ENCODE data around the gene SLC2A11.

GRCh38 chr22:23846081-23846469 lies 11.6 kb upstream of the SLC2A11 start:
- no peak for TF ChIP-seq POLR2A (IDR thresholded peaks at IDR 0.05)
- TF ChIP-seq, protein P1, sequence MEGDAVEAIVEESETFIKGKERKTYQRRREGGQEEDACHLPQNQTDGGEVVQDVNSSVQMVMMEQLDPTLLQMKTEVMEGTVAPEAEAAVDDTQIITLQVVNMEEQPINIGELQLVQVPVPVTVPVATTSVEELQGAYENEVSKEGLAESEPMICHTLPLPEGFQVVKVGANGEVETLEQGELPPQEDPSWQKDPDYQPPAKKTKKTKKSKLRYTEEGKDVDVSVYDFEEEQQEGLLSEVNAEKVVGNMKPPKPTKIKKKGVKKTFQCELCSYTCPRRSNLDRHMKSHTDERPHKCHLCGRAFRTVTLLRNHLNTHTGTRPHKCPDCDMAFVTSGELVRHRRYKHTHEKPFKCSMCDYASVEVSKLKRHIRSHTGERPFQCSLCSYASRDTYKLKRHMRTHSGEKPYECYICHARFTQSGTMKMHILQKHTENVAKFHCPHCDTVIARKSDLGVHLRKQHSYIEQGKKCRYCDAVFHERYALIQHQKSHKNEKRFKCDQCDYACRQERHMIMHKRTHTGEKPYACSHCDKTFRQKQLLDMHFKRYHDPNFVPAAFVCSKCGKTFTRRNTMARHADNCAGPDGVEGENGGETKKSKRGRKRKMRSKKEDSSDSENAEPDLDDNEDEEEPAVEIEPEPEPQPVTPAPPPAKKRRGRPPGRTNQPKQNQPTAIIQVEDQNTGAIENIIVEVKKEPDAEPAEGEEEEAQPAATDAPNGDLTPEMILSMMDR (IDR thresholded peaks at IDR 0.05): no peak

Measured in prostate gland (tissue), 2 donors.